Common myeloid progenitor, CD34-positive (primary cell): ENCODE results near the gene GPX1.
"Not testable (repeated sequence)": the region's sequence is repeated elsewhere in the genome, so short reads cannot be mapped to it uniquely, and the experiment has no call there.

Experiments
- CTCF ChIA-PET: fragments of 350-600 bp; sonication (Branson Sonifier 250); formaldehyde crosslinking; loops from one replicate; lab custom pipeline; 2021; ENCODE audit warnings: antibody characterized with exemption; lab: Charles Lee
- POLR2A ChIA-PET: fragments of 350-600 bp; sonication (Branson Sonifier 250); formaldehyde crosslinking; loops from one replicate; lab custom pipeline; 2021; ENCODE audit warnings: antibody characterized with exemption; lab: Charles Lee
- DNase-seq, 3 donors: peaks; one replicate each; pipeline versions ENCODE4 v3.0.0 to v3.0.0-alpha.2; 2013
- H3K27ac ChIP-seq, 2 experiments: 1 replicate in 1 of 2; 2 replicates in 1 of 2; pipeline ENCODE4 v1.7.0; 2013; ENCODE audit warnings: inconsistent platforms in 2 of 2, low read length in 2 of 2, mild to moderate bottlenecking in 2 of 2, low read depth in 1 of 2, moderate library complexity in 1 of 2; ENCODE audit not compliant: severe bottlenecking in 2 of 2, insufficient read depth in 1 of 2, poor library complexity in 1 of 2
- H3K27me3 ChIP-seq, 5 experiments: replicated peaks in 2 of 5; 1 replicate in 3 of 5; 2 replicates in 2 of 5; pipeline versions ENCODE4 v1.6.1 to v1.7.0; 2013; ENCODE audit warnings: low read length in 4 of 5, mild to moderate bottlenecking in 2 of 5, moderate library complexity in 2 of 5, inconsistent platforms in 1 of 5; ENCODE audit not compliant: insufficient read depth in 5 of 5, control insufficient read depth in 4 of 5
- H3K36me3 ChIP-seq, 4 experiments: 1 replicate in 2 of 4; 2 replicates in 2 of 4; pipeline versions ENCODE4 v1.6.1 to v1.7.0; 2013; ENCODE audit warnings: low read length in 3 of 4, control low read depth in 1 of 4, mild to moderate bottlenecking in 1 of 4; ENCODE audit not compliant: control insufficient read depth in 4 of 4, insufficient read depth in 4 of 4
- H3K4me1 ChIP-seq, 4 experiments: 1 replicate in 3 of 4; 2 replicates in 1 of 4; pipeline versions ENCODE4 v1.6.1 to v1.7.1; 2013; ENCODE audit warnings: low read length in 3 of 4, mild to moderate bottlenecking in 3 of 4, control low read depth in 1 of 4, inconsistent platforms in 1 of 4, moderate library complexity in 1 of 4; ENCODE audit not compliant: control insufficient read depth in 4 of 4, insufficient read depth in 4 of 4; ENCODE audit errors: control extremely low read depth in 1 of 4
- H3K4me3 ChIP-seq, 7 experiments: 1 replicate in 4 of 7; 2 replicates in 3 of 7; pipeline versions ENCODE4 v1.5.1 to v1.7.0; 2013; ENCODE audit warnings: mild to moderate bottlenecking in 7 of 7, low read length in 6 of 7, moderate library complexity in 6 of 7, inconsistent platforms in 2 of 7, low read depth in 2 of 7, control low read depth in 1 of 7; ENCODE audit not compliant: insufficient read depth in 4 of 7, control insufficient read depth in 1 of 7; ENCODE audit errors: extremely low read depth in 1 of 7
- H3K9me3 ChIP-seq, 5 experiments: 1 replicate in 4 of 5; 2 replicates in 1 of 5; pipeline versions ENCODE4 v1.6.1 to v1.7.1; 2013; ENCODE audit warnings: low read length in 4 of 5, mild to moderate bottlenecking in 2 of 5, inconsistent platforms in 1 of 5, low read depth in 1 of 5, moderate library complexity in 1 of 5; ENCODE audit not compliant: control insufficient read depth in 4 of 5, insufficient read depth in 2 of 5; ENCODE audit errors: control extremely low read depth in 1 of 5
- WGBS: methylation state at CpG from one replicate; pipeline ENCODE4 v1.1.5; 2013; ENCODE audit not compliant: insufficient coverage; 5-methylcytosine and 5-hydroxymethylcytosine counted together

GPX1 gene

GRCh38 chr3:49352281-49352680, 5.9 kb downstream of the GPX1 start:
- ChIA-PET POLR2A (interaction anchor here (1.0 to 4.2 kb wide), 2 partner anchors 9 to 12 kb away, joined by 7 to 30 read pairs; partner anchors contain the start of gene USP4), CTCF (interaction anchor here (0.8 to 2.4 kb wide), 3 partner anchors 10 to 57 kb away, joined by 4 to 21 read pairs (median 4); partner anchors contain the start of gene USP4)
- 50% methylated on average over 2 of the region's 2 CpGs for WGBS
- no peak for DNase-seq
- Histone ChIP-seq H3K4me3 (peak overlapping the region in 1 of 7 experiments; percentile 20), H3K4me1 (peaks cover 27 to 67% (median 63%) of the 10 kb centered on the region in 4 experiments), H3K36me3 (peaks cover 0 to 15% (median 10%) of the 10 kb centered on the region in 4 experiments), H3K9me3 (no peaks in the 10 kb centered on the region), H3K27me3 (no peaks in the 10 kb centered on the region), H3K27ac (peak overlapping the region; percentile 37 to 75)

GRCh38 chr3:49351521-49352011, 6.6 kb downstream of the GPX1 start:
- 0% methylated on average over 1 of the region's 1 CpG for WGBS
- DNase-seq = peak in 2 of 3 donors; percentile 69 to 79
- Histone ChIP-seq H3K4me3 (peak overlapping the region in 2 of 7 experiments; percentile 3 to 33), H3K9me3 (no peaks in the 10 kb centered on the region), H3K27ac (peak overlapping the region; percentile 37 to 75), H3K36me3 (peaks cover 0 to 12% (median 9%) of the 10 kb centered on the region in 4 experiments), H3K4me1 (peaks cover 25 to 67% (median 64%) of the 10 kb centered on the region in 4 experiments), H3K27me3 (no peaks in the 10 kb centered on the region)
- ChIA-PET CTCF (interaction anchor here (1.2 to 4.1 kb wide), 3 partner anchors 8 to 12 kb away, joined by 5 to 21 read pairs (median 18); partner anchors contain the start of gene USP4), POLR2A (interaction anchor here (4.2 kb wide), 1 partner anchor 12 kb away, joined by 30 read pairs; the partner anchor contains the start of gene USP4)

GRCh38 chr3:49349348-49350114, 8.6 kb downstream of the GPX1 start:
- ChIA-PET POLR2A (interaction anchor here (0.5 to 4.2 kb wide), 2 partner anchors 10 to 32 kb away, joined by 3 to 30 read pairs; partner anchors contain the start of gene USP4), CTCF (interaction anchor here (1.0 to 4.1 kb wide), 3 partner anchors 10 to 60 kb away, joined by 3 to 18 read pairs (median 3); partner anchors contain the start of gene USP4)
- Histone ChIP-seq H3K4me1 (peaks cover 26 to 73% (median 69%) of the 10 kb centered on the region in 4 experiments), H3K27me3 (no peaks in the 10 kb centered on the region), H3K27ac (peak overlapping the region; percentile 35 to 75), H3K4me3 (no peak overlapping the region), H3K36me3 (peaks cover 0 to 2% (median 0%) of the 10 kb centered on the region in 4 experiments), H3K9me3 (no peaks in the 10 kb centered on the region)
- 63% methylated on average over 2 of the region's 3 CpGs for WGBS
- DNase-seq = peak; percentile 38 to 82 (median 67)

GRCh38 chr3:49348361-49348760, 9.8 kb downstream of the GPX1 start:
- peak overlapping the region in 1 of 2 experiments; percentile 75 for H3K27ac ChIP-seq
- not testable (repeated sequence) for H3K9me3 ChIP-seq, H3K27me3 ChIP-seq, H3K4me3 ChIP-seq, H3K36me3 ChIP-seq, DNase-seq
- CTCF ChIA-PET = interaction anchor here (1.5 to 4.1 kb wide), 2 partner anchors 9 kb away, joined by 3 to 18 read pairs; partner anchors contain the start of gene USP4
- POLR2A ChIA-PET = interaction anchor here (0.7 kb wide), 1 partner anchor 458 kb away, joined by 3 read pairs; no protein-coding TSS in a partner anchor
- peaks cover 32 to 84% (median 80%) of the 10 kb centered on the region in 4 experiments for H3K4me1 ChIP-seq
- WGBS = 100% methylated on average over 6 of the region's 12 CpGs

GRCh38 chr3:49346797-49347251, 11.3 kb downstream of the GPX1 start:
- peaks cover 22 to 85% (median 81%) of the 10 kb centered on the region in 4 experiments for H3K4me1 ChIP-seq
- ChIA-PET CTCF (interaction anchor here (2.2 kb wide), 1 partner anchor 102 kb away, joined by 6 read pairs; no protein-coding TSS in a partner anchor), POLR2A (no interaction called here)
- H3K36me3 ChIP-seq = no peaks in the 10 kb centered on the region
- no peaks in the 10 kb centered on the region for H3K9me3 ChIP-seq
- 80% methylated on average over 1 of the region's 6 CpGs for WGBS
- H3K27me3 ChIP-seq = no peaks in the 10 kb centered on the region
- DNase-seq = no peak
- peak overlapping the region; percentile 98 to 99 for H3K27ac ChIP-seq
- no peak overlapping the region for H3K4me3 ChIP-seq

- peak overlapping the region in 1 of 7 experiments; percentile 5 for H3K4me3 ChIP-seq
- POLR2A ChIA-PET = interaction anchor here (1.3 to 1.7 kb wide), 2 partner anchors 10 to 14 kb away, joined by 5 to 7 read pairs; partner anchors contain the start of gene GPX1
- WGBS = 64% methylated on average over 2 of the region's 3 CpGs
- H3K4me1 ChIP-seq = peaks cover 19 to 83% (median 79%) of the 10 kb centered on the region in 4 experiments
- H3K9me3 ChIP-seq = no peaks in the 10 kb centered on the region
- peak overlapping the region; percentile 98 to 99 for H3K27ac ChIP-seq
- H3K36me3 ChIP-seq = no peaks in the 10 kb centered on the region
- CTCF ChIA-PET = interaction anchor here (1.2 kb wide), 1 partner anchor 16 kb away, joined by 3 read pairs; no protein-coding TSS in a partner anchor
- no peaks in the 10 kb centered on the region for H3K27me3 ChIP-seq
- peak in 2 of 3 donors; percentile 50 to 62 for DNase-seq
These were observed 15.0 kb downstream of the GPX1 start for GRCh38 chr3:49343163-49343562.
